ENCODE data around the gene ANKFY1. TPM values are rescaled to one million over a fixed set of nuclear protein-coding genes. Genes with fewer than 3 reads are reported as not detected.

ANKFY1 gene
- total RNA-seq, 1 donor from 2014 or later: 80.5 TPM

DNA sequence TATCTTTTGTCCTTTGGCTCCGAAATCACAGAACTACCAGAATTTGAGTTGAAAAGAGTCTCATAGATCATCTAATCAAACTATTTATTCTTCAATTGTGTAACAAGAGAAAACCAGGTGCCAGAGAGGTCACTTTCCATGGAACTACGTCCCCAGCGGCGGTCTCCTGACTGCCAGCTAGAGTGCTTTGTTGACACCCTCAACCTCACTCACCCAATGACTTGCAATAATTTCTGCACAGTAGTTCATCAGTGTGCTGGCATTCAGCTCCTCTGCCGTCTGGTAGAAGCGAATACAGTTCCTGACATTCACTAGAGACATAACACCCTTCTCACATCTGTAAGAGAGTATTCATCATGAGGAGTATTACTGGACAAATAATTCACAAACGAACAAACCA, 54.2 kb downstream of the ANKFY1 start:
- Mint-ChIP-seq H3K9me3 (ENCODE audit: unreplicated experiment) (no peaks in the 10 kb centered on the region), H3K27me3 (ENCODE audit: unreplicated experiment) (no peaks in the 10 kb centered on the region), H3K36me3 (ENCODE audit: unreplicated experiment) (no peaks in the 10 kb centered on the region), H3K4me3 (ENCODE audit: unreplicated experiment) (no peak overlapping the region), H3K4me1 (ENCODE audit: low read depth, unreplicated experiment) (no peaks in the 10 kb centered on the region), H3K27ac (ENCODE audit: unreplicated experiment) (no peak overlapping the region)
- no peak for DNase-seq
- TF ChIP-seq, protein P1, sequence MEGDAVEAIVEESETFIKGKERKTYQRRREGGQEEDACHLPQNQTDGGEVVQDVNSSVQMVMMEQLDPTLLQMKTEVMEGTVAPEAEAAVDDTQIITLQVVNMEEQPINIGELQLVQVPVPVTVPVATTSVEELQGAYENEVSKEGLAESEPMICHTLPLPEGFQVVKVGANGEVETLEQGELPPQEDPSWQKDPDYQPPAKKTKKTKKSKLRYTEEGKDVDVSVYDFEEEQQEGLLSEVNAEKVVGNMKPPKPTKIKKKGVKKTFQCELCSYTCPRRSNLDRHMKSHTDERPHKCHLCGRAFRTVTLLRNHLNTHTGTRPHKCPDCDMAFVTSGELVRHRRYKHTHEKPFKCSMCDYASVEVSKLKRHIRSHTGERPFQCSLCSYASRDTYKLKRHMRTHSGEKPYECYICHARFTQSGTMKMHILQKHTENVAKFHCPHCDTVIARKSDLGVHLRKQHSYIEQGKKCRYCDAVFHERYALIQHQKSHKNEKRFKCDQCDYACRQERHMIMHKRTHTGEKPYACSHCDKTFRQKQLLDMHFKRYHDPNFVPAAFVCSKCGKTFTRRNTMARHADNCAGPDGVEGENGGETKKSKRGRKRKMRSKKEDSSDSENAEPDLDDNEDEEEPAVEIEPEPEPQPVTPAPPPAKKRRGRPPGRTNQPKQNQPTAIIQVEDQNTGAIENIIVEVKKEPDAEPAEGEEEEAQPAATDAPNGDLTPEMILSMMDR (IDR thresholded peaks at IDR 0.05; ENCODE audit: partially characterized antibody, unreplicated experiment): no peak

DNA sequence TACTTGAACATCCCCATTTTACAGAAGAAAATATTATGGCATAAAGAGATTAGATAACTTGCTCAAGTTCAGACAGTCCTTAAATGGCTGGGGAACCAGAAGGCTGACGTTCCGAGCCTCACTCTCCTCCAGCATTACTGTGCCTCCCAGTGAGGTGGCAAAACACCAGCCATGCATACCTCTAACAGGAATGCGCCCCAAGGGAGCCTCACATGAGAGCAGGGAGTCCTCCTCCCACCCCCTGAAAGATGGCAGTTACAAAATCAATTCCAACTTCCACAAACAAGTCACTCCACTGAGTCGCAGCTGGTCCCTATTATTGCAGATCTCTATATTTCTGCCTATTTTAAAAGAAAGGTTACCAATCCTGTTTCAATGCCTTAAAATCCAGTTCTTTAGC, 55.5 kb downstream of the ANKFY1 start:
- TF ChIP-seq, protein P1 (IDR thresholded peaks at IDR 0.05; ENCODE audit: partially characterized antibody, unreplicated experiment): no peak
- Mint-ChIP-seq H3K9me3 (ENCODE audit: unreplicated experiment) (no peaks in the 10 kb centered on the region), H3K36me3 (ENCODE audit: unreplicated experiment) (no peaks in the 10 kb centered on the region), H3K4me3 (ENCODE audit: unreplicated experiment) (no peak overlapping the region), H3K27me3 (ENCODE audit: unreplicated experiment) (no peaks in the 10 kb centered on the region), H3K27ac (ENCODE audit: unreplicated experiment) (no peak overlapping the region), H3K4me1 (ENCODE audit: low read depth, unreplicated experiment) (no peaks in the 10 kb centered on the region)
- no peak for DNase-seq

DNA sequence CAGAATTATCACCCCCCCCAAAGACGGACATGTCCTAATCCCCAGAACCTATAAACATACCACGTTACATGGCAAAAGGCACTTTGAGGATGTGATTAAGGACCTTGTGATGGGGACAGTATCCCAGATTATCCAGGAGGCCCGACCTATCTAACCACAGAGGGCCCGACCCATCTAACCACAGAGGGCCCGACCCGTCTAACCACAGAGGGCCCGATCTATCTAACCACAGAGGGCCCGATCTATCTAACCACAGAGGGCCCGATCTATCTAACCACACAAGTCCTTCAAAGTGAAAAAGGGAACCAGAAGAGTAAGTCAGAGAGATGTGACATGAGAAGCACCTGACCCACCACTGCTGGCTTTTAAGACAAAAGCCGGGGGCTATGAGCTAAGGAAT, 56.8 kb downstream of the ANKFY1 start:
- Mint-ChIP-seq H3K4me1 (ENCODE audit: low read depth, unreplicated experiment) (no peaks in the 10 kb centered on the region), H3K27ac (ENCODE audit: unreplicated experiment) (no peak overlapping the region), H3K9me3 (ENCODE audit: unreplicated experiment) (no peaks in the 10 kb centered on the region), H3K36me3 (ENCODE audit: unreplicated experiment) (no peaks in the 10 kb centered on the region), H3K4me3 (ENCODE audit: unreplicated experiment) (no peak overlapping the region), H3K27me3 (ENCODE audit: unreplicated experiment) (no peaks in the 10 kb centered on the region)
- TF ChIP-seq, protein P1 (IDR thresholded peaks at IDR 0.05; ENCODE audit: partially characterized antibody, unreplicated experiment): no peak
- DNase-seq: no peak

DNA sequence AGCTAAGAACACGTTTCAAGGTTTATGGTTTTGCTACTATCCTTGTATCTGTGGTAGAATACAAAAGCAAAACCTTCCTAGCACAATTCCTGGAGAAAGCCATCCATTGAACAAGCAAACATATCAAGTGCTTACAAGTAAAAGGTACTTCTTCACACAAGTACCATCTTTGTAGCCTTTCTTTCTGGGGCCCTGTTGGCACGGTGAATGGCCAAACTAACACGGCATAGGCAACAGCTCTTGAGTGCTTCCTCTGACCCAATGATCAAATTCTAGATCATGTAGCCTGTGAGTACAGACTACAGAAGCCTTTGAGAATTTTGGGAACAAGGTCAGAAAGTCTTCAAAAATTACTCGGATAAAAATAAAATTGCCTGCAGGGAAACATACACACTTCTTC, 57.9 kb downstream of the ANKFY1 start:
- Mint-ChIP-seq H3K36me3 (ENCODE audit: unreplicated experiment) (no peaks in the 10 kb centered on the region), H3K27me3 (ENCODE audit: unreplicated experiment) (peaks cover 2% of the 10 kb centered on the region), H3K4me3 (ENCODE audit: unreplicated experiment) (no peak overlapping the region), H3K27ac (ENCODE audit: unreplicated experiment) (no peak overlapping the region), H3K4me1 (ENCODE audit: low read depth, unreplicated experiment) (no peaks in the 10 kb centered on the region), H3K9me3 (ENCODE audit: unreplicated experiment) (peaks cover under 1% of the 10 kb centered on the region)
- no peak for DNase-seq
- TF ChIP-seq, protein P1 (IDR thresholded peaks at IDR 0.05; ENCODE audit: partially characterized antibody, unreplicated experiment): no peak

DNA sequence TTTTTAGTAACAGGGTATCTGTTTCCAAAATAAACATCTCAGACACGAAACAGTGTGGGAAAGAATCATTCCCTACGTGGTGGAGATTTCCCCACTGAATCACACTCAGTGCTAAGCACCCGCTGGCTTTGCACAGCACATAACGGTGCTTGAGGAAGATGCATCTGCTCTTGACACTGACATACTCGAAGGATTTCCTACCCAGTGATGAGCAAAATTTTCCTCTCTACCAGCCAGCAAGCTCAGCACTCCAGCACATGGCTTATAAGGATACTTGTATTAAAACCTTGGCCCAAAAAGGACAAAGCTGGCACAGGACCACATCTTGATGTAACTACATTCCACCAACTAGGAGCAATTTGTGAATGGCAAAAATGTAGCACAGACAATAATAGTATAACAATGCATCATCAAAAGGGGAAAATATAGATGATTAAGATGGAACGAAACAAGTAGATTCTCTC, 59.0 kb downstream of the ANKFY1 start:
- H3K4me1 Mint-ChIP-seq (ENCODE audit: low read depth, unreplicated experiment): no peaks in the 10 kb centered on the region
- H3K36me3 Mint-ChIP-seq (ENCODE audit: unreplicated experiment): no peaks in the 10 kb centered on the region

More for the DNA sequence above, 59.0 kb downstream of the ANKFY1 start:
- no peak for DNase-seq
- H3K27me3 Mint-ChIP-seq (ENCODE audit: unreplicated experiment): peaks cover 2% of the 10 kb centered on the region
- H3K27ac Mint-ChIP-seq (ENCODE audit: unreplicated experiment): no peak overlapping the region
- TF ChIP-seq, protein P1 (IDR thresholded peaks at IDR 0.05; ENCODE audit: partially characterized antibody, unreplicated experiment): no peak
- no peak overlapping the region for H3K4me3 Mint-ChIP-seq (ENCODE audit: unreplicated experiment)
- H3K9me3 Mint-ChIP-seq (ENCODE audit: unreplicated experiment): peaks cover 3% of the 10 kb centered on the region

All from glutamatergic neuron (in vitro differentiated cells).